Smooth muscle cell (in vitro differentiated cells): Measurements from ENCODE around the gene LMAN2. TPM values are rescaled to one million over a fixed set of nuclear protein-coding genes. Genes with fewer than 3 reads are reported as not detected.

Experiments
- DNase-seq: peaks from one replicate; lab custom pipeline; 2025; ENCODE audit not compliant: unreplicated experiment; lab: John Stamatoyannopoulos, UW
- H2AFZ ChIP-seq: fragments of 200-600 bp; sonication (generic); 2 replicates; pipeline ENCODE4 v1.6.0; 2016; ENCODE audit warnings: antibody characterized with exemption, low read depth, mild to moderate bottlenecking
- H3F3A ChIP-seq: fragments of 200-600 bp; sonication (generic); 2 replicates; pipeline ENCODE4 v1.6.0; 2017; ENCODE audit warnings: antibody characterized with exemption, low read depth
- H3K27ac ChIP-seq: fragments of 200-600 bp; sonication (generic); 2 replicates; pipeline ENCODE4 v1.5.1; 2016; ENCODE audit warnings: low read depth, mild to moderate bottlenecking
- H3K27me3 ChIP-seq: fragments of 200-600 bp; sonication (generic); 2 replicates; pipeline ENCODE4 v1.6.1; 2016; ENCODE audit warnings: low read depth, mild to moderate bottlenecking
- H3K36me3 ChIP-seq: fragments of 200-600 bp; sonication (generic); 2 replicates; pipeline ENCODE4 v1.5.1; 2016; ENCODE audit warnings: low read depth
- H3K4me1 ChIP-seq: fragments of 200-600 bp; sonication (generic); 2 replicates; pipeline ENCODE4 v1.5.1; 2016; ENCODE audit warnings: low read depth
- H3K4me2 ChIP-seq: fragments of 200-600 bp; sonication (generic); 2 replicates; pipeline ENCODE4 v1.6.0; 2016; ENCODE audit warnings: mild to moderate bottlenecking
- H3K4me3 ChIP-seq: fragments of 200-600 bp; sonication (generic); 2 replicates; pipeline ENCODE4 v1.5.1; 2016; ENCODE audit warnings: mild to moderate bottlenecking
- H3K79me2 ChIP-seq: fragments of 200-600 bp; sonication (generic); 2 replicates; pipeline ENCODE4 v1.6.0; 2016; ENCODE audit warnings: low read depth, mild to moderate bottlenecking
- H3K9ac ChIP-seq: fragments of 200-600 bp; sonication (generic); 2 replicates; pipeline ENCODE4 v1.6.0; 2016; ENCODE audit warnings: low read depth
- H3K9me3 ChIP-seq: fragments of 200-600 bp; sonication (generic); replicated peaks from 2 replicates; pipeline ENCODE4 v1.5.1; 2016; ENCODE audit warnings: low read depth
- H4K20me1 ChIP-seq: fragments of 200-600 bp; sonication (generic); 2 replicates; pipeline ENCODE4 v1.6.0; 2016; ENCODE audit warnings: low read depth
- WGBS: methylation state at CpG from one replicate; pipeline ENCODE4 v1.1.7; 2016; ENCODE audit warnings: low lambda C conversion rate; 5-methylcytosine and 5-hydroxymethylcytosine counted together
- polyA plus RNA-seq: library from polyadenylated mRNA; unstranded; fragments of >200 nt; fragmentation: Nextera tagmentation; extraction: Ambion mirVana; gene quantifications from 2 replicates; pipeline ENCODE4 v1.2.1, GENCODE V29; 2016
- total RNA-seq: library from RNA; depleted of rRNA; stranded (reverse); fragments of >200 nt; gene quantifications from 2 replicates; pipeline ENCODE4 v1.2.3, GENCODE V29; 2014
- TF ChIP-seq, protein P1 (sequence below): fragments of 200-600 bp; sonication (generic); IDR thresholded peaks from 2 replicates; pipeline ENCODE4 v1.5.1; 2017; ENCODE audit warnings: borderline replicate concordance, mild to moderate bottlenecking, antibody characterized with exemption; ENCODE audit not compliant: insufficient read depth, poor library complexity, severe bottlenecking

LMAN2 gene
- total and polyA plus RNA-seq, 2 experiments from 2014 or later, result 241 to 253 TPM

DNA sequence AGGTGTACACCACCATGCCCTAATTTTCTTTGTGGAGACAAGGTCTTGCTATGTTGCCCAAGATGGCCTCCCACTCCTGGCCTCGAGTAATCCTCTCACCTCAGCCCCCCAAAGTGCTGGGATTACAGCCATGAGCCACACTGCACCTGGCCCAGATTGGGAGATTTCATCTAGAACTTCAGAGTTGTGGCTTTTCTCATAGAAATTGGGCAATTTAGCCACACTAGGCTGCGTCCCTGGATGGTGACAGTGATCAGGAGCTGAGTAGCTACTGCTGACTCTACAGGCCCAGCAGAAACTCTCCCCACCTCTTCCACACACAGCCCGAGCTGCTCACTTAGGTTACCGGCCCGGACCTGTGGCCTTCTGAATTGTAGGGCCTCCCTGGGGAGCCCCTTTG, 41.3 kb upstream of the LMAN2 start:
- no peaks in the 10 kb centered on the region for H3K79me2 ChIP-seq
- H3K27ac ChIP-seq, result no peak overlapping the region
- H3K4me1 ChIP-seq, result no peaks in the 10 kb centered on the region
- no peak for DNase-seq
- H3K9ac ChIP-seq, result no peak overlapping the region
- H3K9me3 ChIP-seq, result no peaks in the 10 kb centered on the region
- H3K4me3 ChIP-seq, result no peak overlapping the region
- TF ChIP-seq, protein P1, sequence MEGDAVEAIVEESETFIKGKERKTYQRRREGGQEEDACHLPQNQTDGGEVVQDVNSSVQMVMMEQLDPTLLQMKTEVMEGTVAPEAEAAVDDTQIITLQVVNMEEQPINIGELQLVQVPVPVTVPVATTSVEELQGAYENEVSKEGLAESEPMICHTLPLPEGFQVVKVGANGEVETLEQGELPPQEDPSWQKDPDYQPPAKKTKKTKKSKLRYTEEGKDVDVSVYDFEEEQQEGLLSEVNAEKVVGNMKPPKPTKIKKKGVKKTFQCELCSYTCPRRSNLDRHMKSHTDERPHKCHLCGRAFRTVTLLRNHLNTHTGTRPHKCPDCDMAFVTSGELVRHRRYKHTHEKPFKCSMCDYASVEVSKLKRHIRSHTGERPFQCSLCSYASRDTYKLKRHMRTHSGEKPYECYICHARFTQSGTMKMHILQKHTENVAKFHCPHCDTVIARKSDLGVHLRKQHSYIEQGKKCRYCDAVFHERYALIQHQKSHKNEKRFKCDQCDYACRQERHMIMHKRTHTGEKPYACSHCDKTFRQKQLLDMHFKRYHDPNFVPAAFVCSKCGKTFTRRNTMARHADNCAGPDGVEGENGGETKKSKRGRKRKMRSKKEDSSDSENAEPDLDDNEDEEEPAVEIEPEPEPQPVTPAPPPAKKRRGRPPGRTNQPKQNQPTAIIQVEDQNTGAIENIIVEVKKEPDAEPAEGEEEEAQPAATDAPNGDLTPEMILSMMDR, result no peak
- no peak overlapping the region for H3K4me2 ChIP-seq
- H3F3A ChIP-seq, result peaks cover 11% of the 10 kb centered on the region
- no peaks in the 10 kb centered on the region for H3K27me3 ChIP-seq
- H3K36me3 ChIP-seq, result no peaks in the 10 kb centered on the region
- H2AFZ ChIP-seq, result no peak overlapping the region
- 85% methylated on average over 5 of the region's 5 CpGs for WGBS
- peaks cover 3% of the 10 kb centered on the region for H4K20me1 ChIP-seq

DNA sequence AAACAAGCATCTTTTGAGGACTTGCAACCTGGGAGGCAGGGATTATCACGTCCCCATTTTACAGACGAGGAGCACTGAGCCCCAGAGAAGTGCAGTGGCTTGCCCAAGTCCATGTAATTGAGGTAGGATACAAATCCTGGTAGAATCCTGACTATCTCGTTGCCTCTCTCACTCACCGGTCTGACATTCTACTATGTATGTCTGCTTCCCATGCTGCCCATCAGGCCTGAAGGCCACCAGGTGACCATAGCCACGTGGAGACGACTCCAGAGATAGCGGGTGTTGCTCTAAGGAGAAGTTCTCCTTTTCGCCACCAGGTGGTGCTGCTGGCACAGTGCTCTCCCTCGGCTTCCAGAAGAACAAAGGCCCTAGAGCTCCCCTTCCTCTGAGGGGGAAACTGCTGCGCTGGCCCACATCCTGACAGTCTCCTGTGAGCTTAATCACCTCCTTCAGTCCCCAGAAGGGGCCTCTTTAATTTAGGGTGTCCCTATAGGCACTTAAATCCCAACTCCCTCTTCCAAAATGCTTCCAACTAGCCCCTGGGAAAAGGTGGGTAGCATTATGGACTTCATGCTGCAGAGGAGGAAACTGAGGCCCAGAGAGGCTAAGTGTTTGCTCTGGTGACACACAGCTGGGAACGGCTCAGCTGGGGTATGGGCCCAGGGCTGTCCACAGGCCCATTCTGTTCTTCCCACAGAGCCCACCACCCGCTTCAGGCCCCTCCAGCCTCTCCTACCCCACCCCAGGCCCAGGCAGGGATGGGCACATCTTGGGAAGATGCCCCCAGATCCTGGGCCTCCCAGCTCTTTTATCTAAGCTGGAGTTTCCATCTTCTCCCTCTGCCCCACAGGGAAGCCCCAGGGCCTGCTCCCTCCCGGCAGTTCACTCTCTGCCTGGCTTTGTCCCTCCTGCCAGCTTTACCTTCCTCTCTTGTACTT, 39.2 kb upstream of the LMAN2 start:
- Histone ChIP-seq H3K27ac (peak overlapping the region; percentile 87), H3K4me3 (no peak overlapping the region), H3K4me1 (no peaks in the 10 kb centered on the region), H3K4me2 (peak overlapping the region; percentile 63), H3K79me2 (no peaks in the 10 kb centered on the region), H3K36me3 (no peaks in the 10 kb centered on the region), H3K9me3 (no peaks in the 10 kb centered on the region), H3K27me3 (no peaks in the 10 kb centered on the region), H3K9ac (no peak overlapping the region), H3F3A (peaks cover 11% of the 10 kb centered on the region), H4K20me1 (peaks cover 3% of the 10 kb centered on the region), H2AFZ (peak overlapping the region; percentile 47)
- WGBS, result 29% methylated on average over 12 of the region's 13 CpGs
- TF ChIP-seq, protein P1, result peak; percentile 91
- DNase-seq, result peak; percentile 46

DNA sequence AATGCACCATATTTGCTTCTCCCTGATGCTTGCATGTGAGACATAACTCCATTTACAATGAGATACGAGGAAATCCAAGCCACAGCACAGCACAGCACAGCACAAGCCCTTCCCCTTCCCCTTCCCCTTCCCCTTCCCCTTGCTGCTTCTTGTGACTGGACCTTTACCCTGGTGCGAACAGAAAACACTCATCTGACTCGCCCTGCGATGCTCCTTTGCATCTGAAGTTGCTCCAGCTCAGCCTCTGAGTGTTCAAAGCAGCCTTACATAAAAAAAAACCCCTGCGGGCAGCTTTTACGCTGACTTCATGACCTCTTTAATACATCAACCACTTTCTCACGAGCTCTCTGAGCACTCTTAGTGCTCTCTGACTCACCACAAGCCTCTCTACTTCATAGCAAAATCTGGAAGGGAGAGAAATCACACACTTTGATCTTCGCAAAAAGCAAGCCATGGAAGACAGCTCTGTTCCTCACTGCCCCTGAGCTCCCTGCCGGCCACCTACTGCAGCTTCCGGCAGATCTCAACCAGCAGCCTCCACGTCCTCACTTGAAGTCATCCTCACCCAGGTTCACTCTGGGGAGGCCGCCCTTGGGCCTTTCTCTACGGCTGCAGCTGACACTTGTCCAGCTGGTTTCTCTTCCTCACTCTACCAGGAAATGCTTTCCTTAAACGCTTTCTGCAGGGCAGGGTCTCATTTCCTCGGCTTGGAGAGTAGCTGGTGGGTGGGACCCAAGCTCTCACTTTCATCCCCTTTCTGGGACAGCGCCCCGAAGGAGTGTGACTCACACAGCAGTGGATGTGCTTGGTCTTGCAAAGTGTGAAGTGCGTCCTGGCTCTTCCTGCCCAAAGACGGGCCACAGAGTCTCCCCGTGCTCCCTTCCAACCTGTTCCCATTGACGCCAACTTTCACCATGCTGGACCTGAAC, 38.0 kb upstream of the LMAN2 start:
- no peaks in the 10 kb centered on the region for H3K4me1 ChIP-seq
- H3K9ac ChIP-seq, result peak overlapping the region; percentile 36
- H3K9me3 ChIP-seq, result no peaks in the 10 kb centered on the region
- H3K27ac ChIP-seq, result peak overlapping the region; percentile 87
- 19% methylated on average over 21 of the region's 21 CpGs for WGBS
- DNase-seq, result no peak
- peaks cover 3% of the 10 kb centered on the region for H4K20me1 ChIP-seq
- H3K4me3 ChIP-seq, result no peak overlapping the region
- no peaks in the 10 kb centered on the region for H3K79me2 ChIP-seq
- H3K36me3 ChIP-seq, result no peaks in the 10 kb centered on the region
- TF ChIP-seq, protein P1, result no peak
- H3K4me2 ChIP-seq, result peak overlapping the region; percentile 63
- H3F3A ChIP-seq, result peaks cover 11% of the 10 kb centered on the region
- no peaks in the 10 kb centered on the region for H3K27me3 ChIP-seq
- no peak overlapping the region for H2AFZ ChIP-seq
